HUDEP-2 (cell line): ENCODE data around the gene NDUFC1.
"Not testable (repeated sequence)": the region's sequence is repeated elsewhere in the genome, so short reads cannot be mapped to it uniquely, and the experiment has no call there.

Experiments used
- DNase-seq, 76 experiments: peaks; one replicate each; lab custom pipeline; 2025; ENCODE audit not compliant: unreplicated experiment in 76 of 76; lab: John Stamatoyannopoulos, UW

Gene NDUFC1

GRCh38 chr4:139255581-139255980 lies 46.7 kb downstream of the NDUFC1 start:
- DNase-seq = not testable (repeated sequence)

- no peak for DNase-seq
These were observed 48.6 kb downstream of the NDUFC1 start for GRCh38 chr4:139253713-139254112.

GRCh38 chr4:139253046-139253445 lies 49.2 kb downstream of the NDUFC1 start:
- no peak for DNase-seq

GRCh38 chr4:139247700-139248238 lies 54.5 kb downstream of the NDUFC1 start:
- DNase-seq = no peak

- no peak for DNase-seq
These were observed 55.0 kb downstream of the NDUFC1 start for GRCh38 chr4:139247241-139247640.

- no peak for DNase-seq
These were observed 56.1 kb downstream of the NDUFC1 start for GRCh38 chr4:139246166-139246565.

- DNase-seq = no peak
These were observed 56.7 kb downstream of the NDUFC1 start for GRCh38 chr4:139245590-139245989.

- peak in 42 of 76 experiments; percentile 1 to 66 (median 28) for DNase-seq
These were observed 58.6 kb downstream of the NDUFC1 start for GRCh38 chr4:139243448-139244365.

GRCh38 chr4:139242511-139243051 lies 59.7 kb downstream of the NDUFC1 start:
- DNase-seq = no peak

GRCh38 chr4:139241784-139242151 lies 60.5 kb downstream of the NDUFC1 start:
- DNase-seq = no peak

GRCh38 chr4:139241086-139241783 lies 61.0 kb downstream of the NDUFC1 start:
- no peak for DNase-seq
